Neural crest cell (in vitro differentiated cells): ENCODE results near the gene TP53I13. TPM values are rescaled to one million over a fixed set of nuclear protein-coding genes. Genes with fewer than 3 reads are reported as not detected.
A peak's percentile ranks its signal among the peaks of the same experiment; 100 is the strongest.

Experiments used
- DNase-seq: peaks from one replicate; pipeline ENCODE4 v3.0.0; 2021; ENCODE audit warnings: low read depth, mixed read lengths, low spot score
- H3K27ac Mint-ChIP-seq: one replicate; pipeline ENCODE4 v1.8.0; 2021; ENCODE audit warnings: mild to moderate bottlenecking, mixed read lengths; ENCODE audit not compliant: unreplicated experiment
- H3K27me3 Mint-ChIP-seq: 2 replicates; pipeline ENCODE4 v1.8.0; 2021; ENCODE audit warnings: low read depth, mild to moderate bottlenecking, mixed read lengths
- H3K36me3 Mint-ChIP-seq: 2 replicates; pipeline ENCODE4 v1.8.0; 2021; ENCODE audit warnings: low read depth, mild to moderate bottlenecking, mixed read lengths
- H3K4me1 Mint-ChIP-seq: 2 replicates; pipeline ENCODE4 v1.8.0; 2021; ENCODE audit warnings: mixed read lengths
- H3K4me3 Mint-ChIP-seq: one replicate; pipeline ENCODE4 v1.8.0; 2021; ENCODE audit warnings: mild to moderate bottlenecking, mixed read lengths
- H3K9me3 Mint-ChIP-seq: 2 replicates; pipeline ENCODE4 v1.8.0; 2021; ENCODE audit warnings: mixed read lengths
- CTCF ChIP-seq: fragments of 200-600 bp; sonication (generic); conservative IDR thresholded peaks from 2 replicates; pipeline ENCODE4 v1.5.0; 2021; ENCODE audit warnings: antibody characterized with exemption, mild to moderate bottlenecking
- total RNA-seq: library from RNA; stranded (reverse); gene quantifications from 2 replicates; pipeline ENCODE4 v1.2.1, GENCODE V29; 2021

TP53I13 gene
- total RNA-seq, 1 donor from 2014 or later: 34.3 TPM

- TF ChIP-seq CTCF: peak; percentile 98
- no peaks in the 10 kb centered on the region for H3K27me3 Mint-ChIP-seq
- H3K9me3 Mint-ChIP-seq: no peaks in the 10 kb centered on the region
- peaks cover 53% of the 10 kb centered on the region for H3K4me1 Mint-ChIP-seq
- peak overlapping the region; percentile 94 for H3K4me3 Mint-ChIP-seq
- H3K27ac Mint-ChIP-seq: peak overlapping the region; percentile 95
- peak; percentile 100 for DNase-seq
- no peaks in the 10 kb centered on the region for H3K36me3 Mint-ChIP-seq
Measured at GRCh38 chr17:29591737-29592608, 23.5 kb downstream of the TP53I13 start.

- peak within 1 kb of the TSS; percentile 81 for H3K27ac Mint-ChIP-seq
- peaks cover 53% of the 10 kb centered on the region for H3K4me1 Mint-ChIP-seq
- no peaks in the 10 kb centered on the region for H3K36me3 Mint-ChIP-seq
- H3K9me3 Mint-ChIP-seq: no peaks in the 10 kb centered on the region
- no peaks in the 10 kb centered on the region for H3K27me3 Mint-ChIP-seq
- peak within 1 kb of the TSS; percentile 94 for H3K4me3 Mint-ChIP-seq
- TF ChIP-seq CTCF: no peak
- peak; percentile 56 for DNase-seq
Measured at GRCh38 chr17:29592850-29593551, 24.5 kb downstream of the TP53I13 start, which contains the start of gene ANKRD13B. Gene ANKRD13B, plus strand, starts transcription at chr17:29593132. Its CDS starts 490 bp downstream, at chr17:29593622.

GRCh38 chr17:29593591-29594518 lies 25.4 kb downstream of the TP53I13 start:
- TF ChIP-seq CTCF: no peak
- Mint-ChIP-seq H3K36me3 (no peaks in the 10 kb centered on the region), H3K27ac (peak overlapping the region; percentile 81), H3K4me3 (peak overlapping the region; percentile 88), H3K9me3 (no peaks in the 10 kb centered on the region), H3K4me1 (peaks cover 52% of the 10 kb centered on the region), H3K27me3 (no peaks in the 10 kb centered on the region)
- DNase-seq: no peak

- Mint-ChIP-seq H3K4me3 (peak overlapping the region; percentile 88), H3K9me3 (no peaks in the 10 kb centered on the region), H3K36me3 (no peaks in the 10 kb centered on the region), H3K27ac (peak overlapping the region; percentile 81), H3K27me3 (no peaks in the 10 kb centered on the region), H3K4me1 (peaks cover 60% of the 10 kb centered on the region)
- no peak for TF ChIP-seq CTCF
- no peak for DNase-seq
Measured at GRCh38 chr17:29594519-29595090, 26.1 kb downstream of the TP53I13 start.
